HEK293 (cell line): ENCODE data around the gene SLC15A4.

Source experiments
- HIC1 ChIP-seq: fragments of 450-650 bp; formaldehyde crosslinking; IDR thresholded peaks from 2 replicates; pipeline ENCODE4 v1.5.1; 2016; ENCODE audit warnings: missing biosample characterization, missing genetic modification characterization
- PRDM4 ChIP-seq: fragments of 450-650 bp; formaldehyde crosslinking; IDR thresholded peaks from 2 replicates; pipeline ENCODE4 v1.5.1; 2017; ENCODE audit warnings: missing biosample characterization, missing genetic modification characterization
- SCRT1 ChIP-seq: fragments of 450-650 bp; formaldehyde crosslinking; IDR thresholded peaks from 2 replicates; pipeline ENCODE4 v1.5.1; 2016; ENCODE audit warnings: missing biosample characterization, missing genetic modification characterization, borderline replicate concordance
- ZBTB10 ChIP-seq: fragments of 450-650 bp; formaldehyde crosslinking; IDR thresholded peaks from 2 replicates; pipeline ENCODE4 v1.5.1; 2016; ENCODE audit warnings: missing biosample characterization, missing genetic modification characterization
- ZEB2 ChIP-seq: fragments of 450-650 bp; formaldehyde crosslinking; IDR thresholded peaks from 2 replicates; pipeline ENCODE4 v1.5.1; 2016; ENCODE audit warnings: missing biosample characterization, missing genetic modification characterization
- ZNF146 ChIP-seq: fragments of 450-650 bp; formaldehyde crosslinking; IDR thresholded peaks from 2 replicates; pipeline ENCODE4 v1.5.1; 2016; ENCODE audit warnings: missing biosample characterization, missing genetic modification characterization
- ZNF19 ChIP-seq: fragments of 450-650 bp; formaldehyde crosslinking; IDR thresholded peaks from 2 replicates; pipeline ENCODE4; 2016; ENCODE audit warnings: missing biosample characterization, missing genetic modification characterization, low read depth
- ZNF561 ChIP-seq: fragments of 450-650 bp; IDR thresholded peaks from 2 replicates; pipeline ENCODE4 v1.5.1; 2018; ENCODE audit warnings: missing biosample characterization, missing genetic modification characterization, borderline replicate concordance
- ZNF777 ChIP-seq: fragments of 450-650 bp; formaldehyde crosslinking; IDR thresholded peaks from 2 replicates; pipeline ENCODE4 v1.5.1; 2017; ENCODE audit warnings: missing biosample characterization, missing genetic modification characterization, borderline replicate concordance
- TF ChIP-seq, protein P1 (sequence below): fragments of 450-650 bp; formaldehyde crosslinking; IDR thresholded peaks from 2 replicates; pipeline ENCODE4 v1.5.1; 2016; ENCODE audit warnings: missing biosample characterization, missing genetic modification characterization
- TF ChIP-seq, protein P2 (sequence below): fragments of 450-650 bp; formaldehyde crosslinking; IDR thresholded peaks from 2 replicates; pipeline ENCODE4 v1.5.1; 2017; ENCODE audit warnings: missing biosample characterization, missing genetic modification characterization
- TF ChIP-seq, protein P3 (sequence below): fragments of 450-650 bp; formaldehyde crosslinking; IDR thresholded peaks from 2 replicates; pipeline ENCODE4 v1.5.1; 2016; ENCODE audit warnings: missing biosample characterization, missing genetic modification characterization
- TF ChIP-seq, protein P4 (sequence below): fragments of 450-650 bp; formaldehyde crosslinking; IDR thresholded peaks from 2 replicates; pipeline ENCODE4 v1.5.1; 2016; ENCODE audit warnings: missing biosample characterization, missing genetic modification characterization, low read depth

DNA sequence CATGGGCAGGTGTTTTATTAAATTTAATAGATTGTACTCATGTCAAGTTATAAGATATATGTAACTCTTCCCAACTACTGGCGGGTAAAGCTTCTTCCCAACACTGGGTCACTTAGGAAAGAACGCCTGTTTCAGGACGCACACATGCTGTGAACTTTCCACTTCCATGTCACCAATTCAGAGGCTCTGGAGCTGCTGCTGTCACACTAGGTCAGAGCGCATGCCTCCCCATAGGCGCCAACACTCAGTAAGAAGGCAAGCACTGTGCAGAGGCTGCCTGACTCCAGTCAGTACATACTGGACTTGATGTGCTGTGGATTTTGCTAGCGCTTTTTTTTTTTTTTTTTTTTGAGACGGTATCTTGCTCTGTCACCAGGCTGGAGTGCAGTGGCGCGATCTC is 17.2 kb downstream of the SLC15A4 start:
- TF ChIP-seq, protein P1, sequence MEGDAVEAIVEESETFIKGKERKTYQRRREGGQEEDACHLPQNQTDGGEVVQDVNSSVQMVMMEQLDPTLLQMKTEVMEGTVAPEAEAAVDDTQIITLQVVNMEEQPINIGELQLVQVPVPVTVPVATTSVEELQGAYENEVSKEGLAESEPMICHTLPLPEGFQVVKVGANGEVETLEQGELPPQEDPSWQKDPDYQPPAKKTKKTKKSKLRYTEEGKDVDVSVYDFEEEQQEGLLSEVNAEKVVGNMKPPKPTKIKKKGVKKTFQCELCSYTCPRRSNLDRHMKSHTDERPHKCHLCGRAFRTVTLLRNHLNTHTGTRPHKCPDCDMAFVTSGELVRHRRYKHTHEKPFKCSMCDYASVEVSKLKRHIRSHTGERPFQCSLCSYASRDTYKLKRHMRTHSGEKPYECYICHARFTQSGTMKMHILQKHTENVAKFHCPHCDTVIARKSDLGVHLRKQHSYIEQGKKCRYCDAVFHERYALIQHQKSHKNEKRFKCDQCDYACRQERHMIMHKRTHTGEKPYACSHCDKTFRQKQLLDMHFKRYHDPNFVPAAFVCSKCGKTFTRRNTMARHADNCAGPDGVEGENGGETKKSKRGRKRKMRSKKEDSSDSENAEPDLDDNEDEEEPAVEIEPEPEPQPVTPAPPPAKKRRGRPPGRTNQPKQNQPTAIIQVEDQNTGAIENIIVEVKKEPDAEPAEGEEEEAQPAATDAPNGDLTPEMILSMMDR, result no peak
- TF ChIP-seq ZNF146 (tag by site-specific recombination) (no peak), SCRT1 (tag by site-specific recombination) (no peak), HIC1 (tag by site-specific recombination) (no peak), ZNF777 (tag by site-specific recombination) (no peak), ZEB2 (tag by site-specific recombination) (no peak), PRDM4 (tag by site-specific recombination) (no peak), ZBTB10 (tag by site-specific recombination) (no peak), ZNF561 (tag by site-specific recombination) (no peak), ZNF19 (tag by site-specific recombination) (no peak)
- TF ChIP-seq, protein P2, sequence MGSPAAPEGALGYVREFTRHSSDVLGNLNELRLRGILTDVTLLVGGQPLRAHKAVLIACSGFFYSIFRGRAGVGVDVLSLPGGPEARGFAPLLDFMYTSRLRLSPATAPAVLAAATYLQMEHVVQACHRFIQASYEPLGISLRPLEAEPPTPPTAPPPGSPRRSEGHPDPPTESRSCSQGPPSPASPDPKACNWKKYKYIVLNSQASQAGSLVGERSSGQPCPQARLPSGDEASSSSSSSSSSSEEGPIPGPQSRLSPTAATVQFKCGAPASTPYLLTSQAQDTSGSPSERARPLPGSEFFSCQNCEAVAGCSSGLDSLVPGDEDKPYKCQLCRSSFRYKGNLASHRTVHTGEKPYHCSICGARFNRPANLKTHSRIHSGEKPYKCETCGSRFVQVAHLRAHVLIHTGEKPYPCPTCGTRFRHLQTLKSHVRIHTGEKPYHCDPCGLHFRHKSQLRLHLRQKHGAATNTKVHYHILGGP (tag by site-specific recombination), result no peak
- TF ChIP-seq, protein P3, sequence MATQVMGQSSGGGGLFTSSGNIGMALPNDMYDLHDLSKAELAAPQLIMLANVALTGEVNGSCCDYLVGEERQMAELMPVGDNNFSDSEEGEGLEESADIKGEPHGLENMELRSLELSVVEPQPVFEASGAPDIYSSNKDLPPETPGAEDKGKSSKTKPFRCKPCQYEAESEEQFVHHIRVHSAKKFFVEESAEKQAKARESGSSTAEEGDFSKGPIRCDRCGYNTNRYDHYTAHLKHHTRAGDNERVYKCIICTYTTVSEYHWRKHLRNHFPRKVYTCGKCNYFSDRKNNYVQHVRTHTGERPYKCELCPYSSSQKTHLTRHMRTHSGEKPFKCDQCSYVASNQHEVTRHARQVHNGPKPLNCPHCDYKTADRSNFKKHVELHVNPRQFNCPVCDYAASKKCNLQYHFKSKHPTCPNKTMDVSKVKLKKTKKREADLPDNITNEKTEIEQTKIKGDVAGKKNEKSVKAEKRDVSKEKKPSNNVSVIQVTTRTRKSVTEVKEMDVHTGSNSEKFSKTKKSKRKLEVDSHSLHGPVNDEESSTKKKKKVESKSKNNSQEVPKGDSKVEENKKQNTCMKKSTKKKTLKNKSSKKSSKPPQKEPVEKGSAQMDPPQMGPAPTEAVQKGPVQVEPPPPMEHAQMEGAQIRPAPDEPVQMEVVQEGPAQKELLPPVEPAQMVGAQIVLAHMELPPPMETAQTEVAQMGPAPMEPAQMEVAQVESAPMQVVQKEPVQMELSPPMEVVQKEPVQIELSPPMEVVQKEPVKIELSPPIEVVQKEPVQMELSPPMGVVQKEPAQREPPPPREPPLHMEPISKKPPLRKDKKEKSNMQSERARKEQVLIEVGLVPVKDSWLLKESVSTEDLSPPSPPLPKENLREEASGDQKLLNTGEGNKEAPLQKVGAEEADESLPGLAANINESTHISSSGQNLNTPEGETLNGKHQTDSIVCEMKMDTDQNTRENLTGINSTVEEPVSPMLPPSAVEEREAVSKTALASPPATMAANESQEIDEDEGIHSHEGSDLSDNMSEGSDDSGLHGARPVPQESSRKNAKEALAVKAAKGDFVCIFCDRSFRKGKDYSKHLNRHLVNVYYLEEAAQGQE (tag by site-specific recombination), result no peak
- TF ChIP-seq, protein P4, sequence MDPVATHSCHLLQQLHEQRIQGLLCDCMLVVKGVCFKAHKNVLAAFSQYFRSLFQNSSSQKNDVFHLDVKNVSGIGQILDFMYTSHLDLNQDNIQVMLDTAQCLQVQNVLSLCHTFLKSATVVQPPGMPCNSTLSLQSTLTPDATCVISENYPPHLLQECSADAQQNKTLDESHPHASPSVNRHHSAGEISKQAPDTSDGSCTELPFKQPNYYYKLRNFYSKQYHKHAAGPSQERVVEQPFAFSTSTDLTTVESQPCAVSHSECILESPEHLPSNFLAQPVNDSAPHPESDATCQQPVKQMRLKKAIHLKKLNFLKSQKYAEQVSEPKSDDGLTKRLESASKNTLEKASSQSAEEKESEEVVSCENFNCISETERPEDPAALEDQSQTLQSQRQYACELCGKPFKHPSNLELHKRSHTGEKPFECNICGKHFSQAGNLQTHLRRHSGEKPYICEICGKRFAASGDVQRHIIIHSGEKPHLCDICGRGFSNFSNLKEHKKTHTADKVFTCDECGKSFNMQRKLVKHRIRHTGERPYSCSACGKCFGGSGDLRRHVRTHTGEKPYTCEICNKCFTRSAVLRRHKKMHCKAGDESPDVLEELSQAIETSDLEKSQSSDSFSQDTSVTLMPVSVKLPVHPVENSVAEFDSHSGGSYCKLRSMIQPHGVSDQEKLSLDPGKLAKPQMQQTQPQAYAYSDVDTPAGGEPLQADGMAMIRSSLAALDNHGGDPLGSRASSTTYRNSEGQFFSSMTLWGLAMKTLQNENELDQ, result no peak
